Measurements from ENCODE around the gene GLYAT. TPM values are rescaled to one million over a fixed set of nuclear protein-coding genes. Genes with fewer than 3 reads are reported as not detected.
"Not testable (repeated sequence)": the region's sequence is repeated elsewhere in the genome, so short reads cannot be mapped to it uniquely, and the experiment has no call there.

GLYAT gene
- total RNA-seq, 1 donor from 2014 or later = not detected

GRCh38 chr11:58711832-58712231 is 19.9 kb downstream of the GLYAT start:
- no peaks in the 10 kb centered on the region for H3K36me3 ChIP-seq
- no peaks in the 10 kb centered on the region for H3K27me3 ChIP-seq
- DNase-seq = no peak
- no peak overlapping the region for H3K27ac ChIP-seq
- no peaks in the 10 kb centered on the region for H3K9me3 ChIP-seq
- H3K4me1 ChIP-seq = no peaks in the 10 kb centered on the region
- no peak for ATAC-seq
- H3K4me3 ChIP-seq = no peak overlapping the region
- intact Hi-C loops (cut with DNase I) = no loop called here
- TF ChIP-seq, protein P1, sequence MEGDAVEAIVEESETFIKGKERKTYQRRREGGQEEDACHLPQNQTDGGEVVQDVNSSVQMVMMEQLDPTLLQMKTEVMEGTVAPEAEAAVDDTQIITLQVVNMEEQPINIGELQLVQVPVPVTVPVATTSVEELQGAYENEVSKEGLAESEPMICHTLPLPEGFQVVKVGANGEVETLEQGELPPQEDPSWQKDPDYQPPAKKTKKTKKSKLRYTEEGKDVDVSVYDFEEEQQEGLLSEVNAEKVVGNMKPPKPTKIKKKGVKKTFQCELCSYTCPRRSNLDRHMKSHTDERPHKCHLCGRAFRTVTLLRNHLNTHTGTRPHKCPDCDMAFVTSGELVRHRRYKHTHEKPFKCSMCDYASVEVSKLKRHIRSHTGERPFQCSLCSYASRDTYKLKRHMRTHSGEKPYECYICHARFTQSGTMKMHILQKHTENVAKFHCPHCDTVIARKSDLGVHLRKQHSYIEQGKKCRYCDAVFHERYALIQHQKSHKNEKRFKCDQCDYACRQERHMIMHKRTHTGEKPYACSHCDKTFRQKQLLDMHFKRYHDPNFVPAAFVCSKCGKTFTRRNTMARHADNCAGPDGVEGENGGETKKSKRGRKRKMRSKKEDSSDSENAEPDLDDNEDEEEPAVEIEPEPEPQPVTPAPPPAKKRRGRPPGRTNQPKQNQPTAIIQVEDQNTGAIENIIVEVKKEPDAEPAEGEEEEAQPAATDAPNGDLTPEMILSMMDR (IDR thresholded peaks at IDR 0.05) = no peak

DNA sequence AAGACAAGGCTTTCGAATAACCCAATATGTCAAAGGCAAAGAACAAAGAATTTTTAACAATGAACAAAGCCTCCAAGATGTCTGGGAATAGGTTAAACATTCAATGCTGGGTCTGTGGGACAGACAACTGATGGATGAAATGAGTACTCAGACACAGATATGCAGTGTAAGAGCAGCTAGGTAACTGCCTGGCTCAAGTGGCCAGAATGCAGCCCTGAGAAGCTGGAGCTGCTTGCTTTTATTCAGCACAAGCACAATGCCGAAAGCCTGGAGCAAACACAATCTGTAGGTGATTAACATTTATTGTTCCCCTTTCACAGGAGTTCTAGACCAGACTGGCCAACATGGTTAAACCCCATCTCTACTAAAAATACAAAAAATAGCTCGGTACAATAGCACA is 24.0 kb downstream of the GLYAT start:
- TF ChIP-seq, protein P1 (IDR thresholded peaks at IDR 0.05) = no peak
- H3K27me3 ChIP-seq = no peaks in the 10 kb centered on the region
- no peak for ATAC-seq
- intact Hi-C loops (cut with DNase I) = no loop called here
- no peak overlapping the region for H3K27ac ChIP-seq
- DNase-seq = no peak
- no peak overlapping the region for H3K4me3 ChIP-seq
- no peaks in the 10 kb centered on the region for H3K4me1 ChIP-seq
- H3K36me3 ChIP-seq = no peaks in the 10 kb centered on the region
- H3K9me3 ChIP-seq = no peaks in the 10 kb centered on the region

GRCh38 chr11:58696825-58697224 is 34.9 kb downstream of the GLYAT start:
- H3K36me3 ChIP-seq; H3K27me3 ChIP-seq; intact Hi-C loops (cut with DNase I); H3K4me1 ChIP-seq; H3K4me3 ChIP-seq; ATAC-seq; H3K9me3 ChIP-seq; H3K27ac ChIP-seq; DNase-seq: not testable (repeated sequence)

DNA sequence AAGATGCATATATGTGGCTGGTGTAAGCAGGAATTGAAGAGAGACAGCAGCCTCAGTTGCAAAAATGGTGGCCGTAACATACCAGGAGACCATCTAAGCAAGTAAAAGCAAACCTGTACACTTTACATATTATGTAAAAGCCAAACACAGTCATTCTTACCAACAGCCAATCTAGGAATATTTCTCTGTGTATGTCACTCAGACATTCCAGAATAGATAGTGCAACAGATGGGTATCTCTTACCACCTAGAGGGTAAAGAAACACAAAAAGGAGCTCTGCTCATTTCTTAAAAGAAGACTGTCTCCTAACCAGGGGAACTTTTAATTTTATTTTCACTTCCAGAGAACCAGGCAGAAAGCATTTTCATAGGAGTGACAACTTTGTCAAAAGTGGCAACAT is 38.7 kb downstream of the GLYAT start:
- Histone ChIP-seq H3K4me1 (no peaks in the 10 kb centered on the region), H3K4me3 (no peak overlapping the region), H3K36me3 (no peaks in the 10 kb centered on the region), H3K9me3 (no peaks in the 10 kb centered on the region), H3K27me3 (no peaks in the 10 kb centered on the region), H3K27ac (no peak overlapping the region)
- DNase-seq (no peak), ATAC-seq (no peak)
- intact Hi-C loops (cut with DNase I) = no loop called here
- TF ChIP-seq, protein P1 (IDR thresholded peaks at IDR 0.05) = no peak

GRCh38 chr11:58691675-58692074 is 40.1 kb downstream of the GLYAT start:
- H3K27ac ChIP-seq = no peak overlapping the region
- TF ChIP-seq, protein P1 (IDR thresholded peaks at IDR 0.05) = no peak
- no peaks in the 10 kb centered on the region for H3K9me3 ChIP-seq
- H3K4me1 ChIP-seq = no peaks in the 10 kb centered on the region
- H3K27me3 ChIP-seq = no peaks in the 10 kb centered on the region
- H3K36me3 ChIP-seq = no peaks in the 10 kb centered on the region
- intact Hi-C loops (cut with DNase I) = no loop called here
- no peak for ATAC-seq
- H3K4me3 ChIP-seq = no peak overlapping the region
- DNase-seq = no peak

GRCh38 chr11:58688789-58689503 is 42.8 kb downstream of the GLYAT start:
- no peak overlapping the region for H3K4me3 ChIP-seq
- H3K36me3 ChIP-seq = no peaks in the 10 kb centered on the region
- H3K27ac ChIP-seq = no peak overlapping the region
- TF ChIP-seq, protein P1 (IDR thresholded peaks at IDR 0.05) = no peak
- no peak for ATAC-seq
- no peaks in the 10 kb centered on the region for H3K27me3 ChIP-seq
- no peaks in the 10 kb centered on the region for H3K9me3 ChIP-seq
- intact Hi-C loops (cut with DNase I) = no loop called here
- DNase-seq = no peak
- H3K4me1 ChIP-seq = no peaks in the 10 kb centered on the region

All from upper lobe of right lung (tissue), 1 donor.